ENCODE measurements around the gene XRCC3. TPM values are rescaled to one million over a fixed set of nuclear protein-coding genes. Genes with fewer than 3 reads are reported as not detected.

Gene XRCC3
- total RNA-seq, 3 donors from 2014 or later, result 5.9 to 10.2 (median 5.9) TPM

DNA sequence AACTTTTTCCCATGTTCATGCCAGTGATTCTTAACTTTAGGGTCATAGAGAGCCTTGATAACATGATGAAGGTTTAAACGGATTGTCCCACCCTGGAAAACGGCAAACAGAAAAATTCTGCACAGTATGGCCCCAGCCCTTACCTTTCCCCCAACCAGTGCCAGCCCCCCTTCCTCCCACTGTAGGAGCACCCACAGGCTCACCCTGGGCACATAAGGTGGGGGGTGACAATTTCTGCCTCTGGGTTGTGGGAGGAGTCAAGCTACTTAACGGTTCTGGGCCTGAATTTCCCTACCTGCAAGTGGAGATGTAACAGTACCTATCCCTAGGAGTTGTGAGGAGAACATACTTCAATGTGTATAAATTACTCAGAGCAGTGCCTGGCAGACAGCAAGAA lies 18.0 kb downstream of the XRCC3 start:
- no peak overlapping the region for H3K4me3 ChIP-seq
- intact Hi-C loops (cut with DNase I; ENCODE audit: low total_unique reads), result no loop called here
- peaks cover 3 to 16% of the 10 kb centered on the region in 2 donors for H3K4me1 ChIP-seq
- peak in 1 of 2 donors; percentile 41 for DNase-seq (ENCODE audit: low spot score in 2 of 2)
- TF ChIP-seq POLR2AphosphoS5 (IDR thresholded peaks at IDR 0.05) (no peak), POLR2A (IDR thresholded peaks at IDR 0.05) (no peak)
- H3K36me3 ChIP-seq, result no peaks in the 10 kb centered on the region
- no peaks in the 10 kb centered on the region for H3K27me3 ChIP-seq
- no peaks in the 10 kb centered on the region for H3K9me3 ChIP-seq
- H3K27ac ChIP-seq, result peak overlapping the region in 1 of 2 donors; percentile 56

DNA sequence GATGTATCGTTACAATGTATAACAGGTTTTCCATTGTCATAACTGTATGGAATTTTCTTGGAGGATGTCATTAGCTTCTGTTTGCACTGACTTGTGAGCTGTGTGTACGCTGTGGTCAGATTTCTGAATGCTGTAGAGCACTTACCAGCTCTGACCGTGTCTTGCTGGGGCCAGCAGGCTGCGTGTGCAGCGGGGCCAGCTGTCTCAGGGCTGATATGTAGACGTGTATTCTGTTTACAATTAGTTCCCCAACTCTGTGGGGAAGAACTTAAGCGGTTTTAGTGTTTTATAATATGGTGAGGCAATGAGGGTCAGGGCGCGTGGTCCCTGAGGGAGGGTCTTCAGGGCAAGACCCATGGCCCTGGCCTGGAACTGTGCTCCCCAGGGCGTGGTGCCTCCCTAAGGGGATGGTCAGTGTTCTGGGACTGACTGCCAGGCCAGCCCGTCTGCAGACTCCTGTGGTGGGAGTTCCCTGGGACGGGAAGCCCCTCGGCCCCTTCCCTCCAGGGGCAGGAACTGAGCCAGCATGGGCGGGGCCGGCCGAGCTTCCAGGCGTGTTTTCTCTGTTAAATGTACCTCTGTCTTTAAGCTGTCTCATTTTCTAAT lies 18.7 kb downstream of the XRCC3 start:
- peak in 1 of 3 donors; percentile 26 for TF ChIP-seq POLR2AphosphoS5 (IDR thresholded peaks at IDR 0.05)
- TF ChIP-seq, protein P1, sequence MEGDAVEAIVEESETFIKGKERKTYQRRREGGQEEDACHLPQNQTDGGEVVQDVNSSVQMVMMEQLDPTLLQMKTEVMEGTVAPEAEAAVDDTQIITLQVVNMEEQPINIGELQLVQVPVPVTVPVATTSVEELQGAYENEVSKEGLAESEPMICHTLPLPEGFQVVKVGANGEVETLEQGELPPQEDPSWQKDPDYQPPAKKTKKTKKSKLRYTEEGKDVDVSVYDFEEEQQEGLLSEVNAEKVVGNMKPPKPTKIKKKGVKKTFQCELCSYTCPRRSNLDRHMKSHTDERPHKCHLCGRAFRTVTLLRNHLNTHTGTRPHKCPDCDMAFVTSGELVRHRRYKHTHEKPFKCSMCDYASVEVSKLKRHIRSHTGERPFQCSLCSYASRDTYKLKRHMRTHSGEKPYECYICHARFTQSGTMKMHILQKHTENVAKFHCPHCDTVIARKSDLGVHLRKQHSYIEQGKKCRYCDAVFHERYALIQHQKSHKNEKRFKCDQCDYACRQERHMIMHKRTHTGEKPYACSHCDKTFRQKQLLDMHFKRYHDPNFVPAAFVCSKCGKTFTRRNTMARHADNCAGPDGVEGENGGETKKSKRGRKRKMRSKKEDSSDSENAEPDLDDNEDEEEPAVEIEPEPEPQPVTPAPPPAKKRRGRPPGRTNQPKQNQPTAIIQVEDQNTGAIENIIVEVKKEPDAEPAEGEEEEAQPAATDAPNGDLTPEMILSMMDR (IDR thresholded peaks at IDR 0.05), result no peak
- Histone ChIP-seq H3K27me3 (no peaks in the 10 kb centered on the region), H3K27ac (peak overlapping the region in 1 of 2 donors; percentile 56), H3K9me3 (no peaks in the 10 kb centered on the region), H3K4me1 (peaks cover 3 to 16% of the 10 kb centered on the region in 2 donors), H3K36me3 (no peaks in the 10 kb centered on the region), H3K4me3 (peak overlapping the region in 1 of 3 donors; percentile 4)
- peak in 1 of 2 donors; percentile 45 for DNase-seq (ENCODE audit: low spot score in 2 of 2)
- intact Hi-C loops (cut with DNase I; ENCODE audit: low total_unique reads), result no loop called here

DNA sequence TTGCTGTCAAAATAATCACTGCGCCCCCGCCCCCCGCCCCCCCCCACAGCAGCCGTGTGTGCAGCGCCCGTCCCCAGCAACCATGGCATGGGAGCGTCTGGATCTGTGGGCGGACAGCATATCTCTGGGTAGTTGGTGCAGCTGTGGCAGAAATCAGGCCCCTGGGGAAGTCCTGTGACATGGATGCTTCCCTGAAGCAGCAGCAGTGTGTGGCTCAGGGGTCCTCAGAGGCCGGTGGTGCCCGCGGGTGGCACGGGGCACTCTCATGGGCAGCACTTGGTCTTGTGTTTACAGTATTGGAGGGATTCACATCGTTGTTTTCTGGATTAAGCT lies 19.2 kb downstream of the XRCC3 start:
- peaks cover 3 to 16% of the 10 kb centered on the region in 2 donors for H3K4me1 ChIP-seq
- H3K9me3 ChIP-seq, result no peaks in the 10 kb centered on the region
- H3K27me3 ChIP-seq, result no peaks in the 10 kb centered on the region
- peak overlapping the region in 1 of 2 donors; percentile 56 for H3K27ac ChIP-seq
- DNase-seq (ENCODE audit: low spot score in 2 of 2), result no peak
- H3K36me3 ChIP-seq, result no peaks in the 10 kb centered on the region
- intact Hi-C loops (cut with DNase I; ENCODE audit: low total_unique reads), result no loop called here
- TF ChIP-seq POLR2A (IDR thresholded peaks at IDR 0.05), result no peak
- no peak for TF ChIP-seq POLR2AphosphoS5 (IDR thresholded peaks at IDR 0.05)
- TF ChIP-seq, protein P1 (IDR thresholded peaks at IDR 0.05), result no peak
- H3K4me3 ChIP-seq, result no peak overlapping the region

DNA sequence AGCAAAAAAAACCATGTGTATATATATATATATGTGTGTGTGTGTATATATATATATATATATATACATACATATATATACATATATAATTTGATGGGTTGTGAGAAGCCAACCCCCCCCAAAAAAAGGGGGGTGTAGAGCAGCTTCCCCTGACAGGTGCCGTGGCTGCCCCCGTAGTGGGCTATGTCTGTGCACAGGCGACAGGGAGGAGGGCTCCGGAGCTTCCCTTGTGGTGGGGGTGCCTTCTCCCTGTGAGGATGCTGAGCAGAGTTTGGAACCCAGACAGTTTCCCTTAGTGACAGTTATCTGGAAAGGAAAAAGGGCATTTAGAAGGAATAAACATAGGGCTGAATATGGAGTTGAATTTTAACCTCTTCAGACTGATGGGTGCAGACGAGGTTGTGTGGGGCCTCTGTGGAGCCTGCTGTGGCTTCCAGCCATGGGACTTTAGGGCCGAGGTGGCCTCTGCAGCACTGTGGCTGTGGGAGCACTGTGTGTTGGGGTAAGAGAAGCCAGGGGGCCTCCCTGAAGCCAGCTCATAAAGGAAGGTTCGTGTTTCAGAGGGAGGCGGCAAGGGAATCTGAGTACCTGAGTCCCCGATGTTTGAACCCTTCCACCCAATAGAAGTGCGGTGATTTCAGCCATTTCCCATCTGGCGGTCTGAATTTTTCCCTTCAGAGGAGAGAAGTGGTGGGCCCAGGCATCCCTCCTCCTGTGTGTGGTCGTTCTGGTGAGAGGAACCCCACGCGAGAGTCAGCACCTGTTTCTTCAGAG lies 19.8 kb downstream of the XRCC3 start:
- DNase-seq (ENCODE audit: low spot score in 2 of 2), result no peak
- Histone ChIP-seq H3K27me3 (no peaks in the 10 kb centered on the region), H3K9me3 (no peaks in the 10 kb centered on the region), H3K4me3 (no peak overlapping the region), H3K4me1 (peaks cover 3 to 16% of the 10 kb centered on the region in 2 donors), H3K36me3 (no peaks in the 10 kb centered on the region), H3K27ac (no peak overlapping the region)
- intact Hi-C loops (cut with DNase I; ENCODE audit: low total_unique reads), result no loop called here
- TF ChIP-seq POLR2A (IDR thresholded peaks at IDR 0.05) (no peak), POLR2AphosphoS5 (IDR thresholded peaks at IDR 0.05) (no peak)
- TF ChIP-seq, protein P1 (IDR thresholded peaks at IDR 0.05), result no peak

DNA sequence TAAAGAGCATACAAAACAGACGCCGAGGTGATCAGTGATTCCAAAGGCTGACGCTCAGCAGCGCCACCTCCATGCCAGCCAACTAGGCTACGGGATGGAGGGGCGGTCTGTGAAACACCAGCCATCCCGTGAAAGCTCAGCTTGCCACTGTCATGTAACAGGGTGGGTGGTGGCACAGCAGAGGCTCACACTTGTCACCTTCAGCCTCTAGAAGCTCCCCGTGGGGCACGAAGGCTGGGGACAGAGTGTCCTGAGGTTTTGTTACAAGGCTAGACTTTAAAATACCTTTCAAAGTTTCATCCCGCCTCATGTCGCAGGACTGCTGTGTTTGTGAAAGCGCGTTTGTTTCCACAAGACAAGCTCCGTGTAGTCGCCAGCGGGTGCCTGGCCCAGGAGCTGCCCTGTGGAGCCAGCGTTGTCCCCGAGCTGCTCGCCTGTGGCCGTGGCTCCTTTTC lies 20.7 kb downstream of the XRCC3 start:
- H3K27me3 ChIP-seq, result no peaks in the 10 kb centered on the region
- no peak for DNase-seq (ENCODE audit: low spot score in 2 of 2)
- H3K27ac ChIP-seq, result no peak overlapping the region
- intact Hi-C loops (cut with DNase I; ENCODE audit: low total_unique reads), result no loop called here
- TF ChIP-seq POLR2A (IDR thresholded peaks at IDR 0.05) (no peak), POLR2AphosphoS5 (IDR thresholded peaks at IDR 0.05) (no peak)
- TF ChIP-seq, protein P1 (IDR thresholded peaks at IDR 0.05), result no peak
- H3K4me3 ChIP-seq, result no peak overlapping the region
- no peaks in the 10 kb centered on the region for H3K36me3 ChIP-seq
- H3K4me1 ChIP-seq, result peaks cover 3 to 16% of the 10 kb centered on the region in 2 donors
- no peaks in the 10 kb centered on the region for H3K9me3 ChIP-seq
